ENCODE results near the gene VPS4B. TPM values are rescaled to one million over a fixed set of nuclear protein-coding genes. Genes with fewer than 3 reads are reported as not detected.

Gene VPS4B
- total RNA-seq, 1 experiment from 2014 or later: 60.2 TPM

- Histone ChIP-seq H3K79me2 (ENCODE audit: insufficient read depth, low read length) (no peaks in the 10 kb centered on the region), H2BK12ac (ENCODE audit: insufficient read length, low read depth, low read length) (no peak overlapping the region), H2AK5ac (ENCODE audit: insufficient read length, low read length) (no peak overlapping the region), H3K9me3 (ENCODE audit: control insufficient read depth, low read depth, low read length) (no peaks in the 10 kb centered on the region), H3K23me2 (ENCODE audit: insufficient read length, low read depth, low read length, poor library complexity, severe bottlenecking) (no peaks in the 10 kb centered on the region), H2BK120ac (ENCODE audit: low read depth, low read length, poor library complexity, severe bottlenecking) (no peak overlapping the region), H3T11ph (ENCODE audit: low read length) (no peak overlapping the region), H3K4me1 (ENCODE audit: insufficient read depth, low read length) (no peaks in the 10 kb centered on the region), H3K14ac (ENCODE audit: insufficient read depth, low read length) (no peak overlapping the region), H2BK20ac (ENCODE audit: low read depth, low read length, poor library complexity, severe bottlenecking) (no peak overlapping the region), H3K4me2 (ENCODE audit: insufficient read depth, insufficient read length, low read length) (no peak overlapping the region), H3K18ac (ENCODE audit: insufficient read length, low read depth, low read length) (no peak overlapping the region), H2BK5ac (ENCODE audit: insufficient read length, low read length) (no peak overlapping the region), H4K91ac (ENCODE audit: insufficient read length, low read depth, low read length) (no peak overlapping the region), H2AFZ (ENCODE audit: low read length) (no peak overlapping the region), H4K5ac (ENCODE audit: insufficient read length, low read depth, low read length) (no peak overlapping the region), H3K27me3 (ENCODE audit: insufficient read depth, low read length) (no peaks in the 10 kb centered on the region), H3K56ac (ENCODE audit: insufficient read length, low read depth, low read length) (no peak overlapping the region), H2BK15ac (ENCODE audit: low read depth, low read length) (no peak overlapping the region), H3K9ac (ENCODE audit: extremely low read depth, insufficient read length, low read length) (no peak overlapping the region), H4K8ac (replicated peaks; ENCODE audit: insufficient read length, low read depth, low read length) (no peak overlapping the region), H3K27ac (ENCODE audit: insufficient read length, low read depth, low read length) (no peak overlapping the region), H3K4ac (ENCODE audit: low read depth, low read length) (no peak overlapping the region), H3K23ac (ENCODE audit: insufficient read length, low read depth, low read length) (no peak overlapping the region), H4K20me1 (ENCODE audit: control insufficient read depth, insufficient read depth, insufficient read length) (no peaks in the 10 kb centered on the region), H3K79me1 (ENCODE audit: insufficient read depth, low read depth, low read length, poor library complexity, severe bottlenecking) (no peaks in the 10 kb centered on the region)
- no peak overlapping the region for H3K4me3 Mint-ChIP-seq
- peaks cover 6 to 7% of the 10 kb centered on the region in 2 experiments for H3K4me1 Mint-ChIP-seq
- no peak for TF ChIP-seq CTCF (conservative IDR thresholded peaks at IDR 0.05)
- H3K27me3 Mint-ChIP-seq (ENCODE audit: low read depth): no peaks in the 10 kb centered on the region
- DNase-seq: no peak
- no CpG with 5 or more reads among the region's 8 CpGs for WGBS (ENCODE audit: extremely low coverage, insufficient read length, low lambda C conversion rate)
- peaks cover 13 to 70% (median 56%) of the 10 kb centered on the region in 3 experiments; a peak in 6 of 7 replicates for H3K36me3 Mint-ChIP-seq (ENCODE audit: insufficient read depth in 1 of 3, low read depth in 3 of 3)
- H3K27ac Mint-ChIP-seq: no peak overlapping the region
- no peaks in the 10 kb centered on the region for H3K9me3 Mint-ChIP-seq
These were observed 19.8 kb downstream of the VPS4B start for GRCh38 chr18:63402246-63403162.

Measured in H9 (cell line).